PC-9 (cell line): ENCODE measurements around the gene DPYD. TPM values are rescaled to one million over a fixed set of nuclear protein-coding genes. Genes with fewer than 3 reads are reported as not detected.

Experiments used
- BruUV-seq: library from RNA; stranded (reverse); fragments of 400-500 nt; replicated peaks from 2 replicates; lab custom pipeline; 2021; lab: Mats Ljungman, UMichigan
- CTCF ChIA-PET: fragments of 300-600 bp; sonication (Branson Sonifier 250); formaldehyde crosslinking; loops from one replicate; lab custom pipeline; 2022; ENCODE audit warnings: antibody characterized with exemption; lab: Charles Lee
- POLR2A ChIA-PET: fragments of 300-600 bp; sonication (Branson Sonifier 250); formaldehyde crosslinking; loops from one replicate; lab custom pipeline; 2022; ENCODE audit warnings: antibody characterized with exemption; ENCODE audit not compliant: unreplicated experiment; lab: Charles Lee
- DNase-seq, 2 experiments: peaks; one replicate each; pipeline versions ENCODE4 v3.0.0 to v3.0.0-alpha.2; 2015 to 2022; ENCODE audit warnings: mixed read lengths in 1 of 2
- H2AFZ ChIP-seq: fragments of 200-600 bp; sonication (generic); 2 replicates; pipeline ENCODE4 v1.8.1; 2017; ENCODE audit warnings: antibody characterized with exemption
- H3F3A ChIP-seq: fragments of 200-600 bp; sonication (generic); 2 replicates; pipeline ENCODE4 v1.8.1; 2017; ENCODE audit warnings: antibody characterized with exemption, mild to moderate bottlenecking, low read depth; ENCODE audit not compliant: insufficient read depth
- H3K27ac ChIP-seq: fragments of 200-600 bp; sonication (generic); 2 replicates; pipeline ENCODE4 v1.6.1; 2016; ENCODE audit warnings: mixed run types
- H3K27me3 ChIP-seq: fragments of 200-600 bp; sonication (generic); 2 replicates; pipeline ENCODE4 v1.6.1; 2016; ENCODE audit warnings: low read depth, mixed run types; ENCODE audit not compliant: insufficient read depth
- H3K36me3 ChIP-seq: fragments of 200-600 bp; sonication (generic); 2 replicates; pipeline ENCODE4 v1.6.1; 2016; ENCODE audit warnings: low read depth, mixed run types
- H3K4me1 ChIP-seq: fragments of 200-600 bp; sonication (generic); replicated peaks from 2 replicates; pipeline ENCODE4 v1.6.1; 2016; ENCODE audit warnings: mixed run types; ENCODE audit not compliant: insufficient read depth
- H3K4me2 ChIP-seq: fragments of 200-600 bp; sonication (generic); 2 replicates; pipeline ENCODE4 v1.6.1; 2017; ENCODE audit warnings: mixed run types
- H3K4me3 ChIP-seq: fragments of 200-600 bp; sonication (generic); 2 replicates; pipeline ENCODE4 v1.6.1; 2016; ENCODE audit warnings: mixed run types
- H3K79me2 ChIP-seq: fragments of 200-600 bp; sonication (generic); 2 replicates; pipeline ENCODE4 v1.6.1; 2017; ENCODE audit warnings: low read depth, mixed run types
- H3K9me2 ChIP-seq: fragments of 200-600 bp; sonication (generic); 2 replicates; pipeline ENCODE4 v1.8.1; 2017; ENCODE audit warnings: mild to moderate bottlenecking; ENCODE audit not compliant: insufficient read depth
- H3K9me3 ChIP-seq: fragments of 200-600 bp; sonication (generic); 2 replicates; pipeline ENCODE4 v1.8.1; 2016; ENCODE audit warnings: low read depth; ENCODE audit not compliant: insufficient read depth
- H4K20me1 ChIP-seq: fragments of 200-600 bp; sonication (generic); 2 replicates; pipeline ENCODE4 v1.8.1; 2017; ENCODE audit not compliant: insufficient read depth
- EZH2 ChIP-seq: fragments of 200-600 bp; sonication (generic); IDR thresholded peaks from 2 replicates; pipeline ENCODE4 v1.8.0; 2017; ENCODE audit warnings: antibody characterized with exemption, low read depth
- intact Hi-C: fragments of 100-400 bp; cut with micrococcal nuclease; formaldehyde crosslinking; loops from one replicate; pipeline ENCODE4 v1.10.0; 2022; ENCODE audit not compliant: unreplicated experiment
- total RNA-seq: library from RNA; stranded (reverse); gene quantifications from 2 replicates; pipeline ENCODE4 v1.2.3, GENCODE V29; 2021
- TF ChIP-seq, protein P1 (sequence below): fragments of 200-600 bp; sonication (generic); conservative IDR thresholded peaks from 2 replicates; pipeline ENCODE4 v1.6.1; 2017; ENCODE audit warnings: mixed run types, antibody characterized with exemption, mild to moderate bottlenecking, moderate library complexity

The DPYD gene
- total RNA-seq, 1 experiment from 2014 or later = 24.1 TPM

DNA sequence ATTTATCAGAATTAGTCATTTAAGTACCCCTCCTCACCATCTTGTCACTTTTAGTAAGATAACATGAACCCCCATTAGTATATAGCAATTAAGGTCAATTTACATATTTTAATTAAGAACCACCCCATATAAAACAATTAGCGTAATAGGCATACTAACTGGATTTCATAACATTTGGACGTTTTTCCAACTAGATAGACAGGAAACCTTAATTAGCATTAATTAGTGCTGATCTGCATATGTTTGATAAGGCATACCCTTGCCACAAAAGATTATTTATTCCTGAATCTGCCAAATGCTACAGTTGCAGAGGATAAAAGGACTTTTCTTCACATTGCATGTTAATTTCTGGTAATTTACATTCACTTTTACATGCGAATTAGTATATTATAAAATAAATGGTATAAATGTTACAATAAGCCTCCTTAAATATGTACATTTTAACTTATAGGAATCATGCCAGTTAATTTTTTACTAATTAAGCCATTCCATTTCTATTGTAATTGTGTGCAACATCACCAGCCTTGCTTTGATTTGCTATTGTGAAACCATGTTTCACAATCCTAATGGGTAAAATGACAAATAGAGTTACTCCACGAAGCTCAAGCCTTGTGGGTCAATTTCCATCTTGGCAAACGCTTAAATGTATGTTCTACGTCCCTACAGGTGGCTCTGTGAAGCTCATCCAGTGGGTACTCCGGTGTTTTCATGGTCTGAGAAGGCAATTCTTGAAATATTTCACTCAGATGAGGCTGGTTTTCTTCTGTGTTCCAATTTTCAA lies 469.6 kb downstream of the DPYD start:
- H3K4me3 ChIP-seq = no peak overlapping the region
- H3K4me1 ChIP-seq = no peaks in the 10 kb centered on the region
- intact Hi-C loops = no loop called here
- H3K27me3 ChIP-seq = no peaks in the 10 kb centered on the region
- H3K9me2 ChIP-seq = no peaks in the 10 kb centered on the region
- no peaks in the 10 kb centered on the region for H3F3A ChIP-seq
- H3K4me2 ChIP-seq = no peak overlapping the region
- no peak overlapping the region for H2AFZ ChIP-seq
- no peak for DNase-seq
- H3K9me3 ChIP-seq = no peaks in the 10 kb centered on the region
- BruUV-seq = no TSS peak
- H3K36me3 ChIP-seq = no peaks in the 10 kb centered on the region
- no peaks in the 10 kb centered on the region for H3K79me2 ChIP-seq
- POLR2A ChIA-PET = no interaction called here
- CTCF ChIA-PET = no interaction called here
- no peak overlapping the region for H3K27ac ChIP-seq
- H4K20me1 ChIP-seq = no peaks in the 10 kb centered on the region
- TF ChIP-seq, protein P1, sequence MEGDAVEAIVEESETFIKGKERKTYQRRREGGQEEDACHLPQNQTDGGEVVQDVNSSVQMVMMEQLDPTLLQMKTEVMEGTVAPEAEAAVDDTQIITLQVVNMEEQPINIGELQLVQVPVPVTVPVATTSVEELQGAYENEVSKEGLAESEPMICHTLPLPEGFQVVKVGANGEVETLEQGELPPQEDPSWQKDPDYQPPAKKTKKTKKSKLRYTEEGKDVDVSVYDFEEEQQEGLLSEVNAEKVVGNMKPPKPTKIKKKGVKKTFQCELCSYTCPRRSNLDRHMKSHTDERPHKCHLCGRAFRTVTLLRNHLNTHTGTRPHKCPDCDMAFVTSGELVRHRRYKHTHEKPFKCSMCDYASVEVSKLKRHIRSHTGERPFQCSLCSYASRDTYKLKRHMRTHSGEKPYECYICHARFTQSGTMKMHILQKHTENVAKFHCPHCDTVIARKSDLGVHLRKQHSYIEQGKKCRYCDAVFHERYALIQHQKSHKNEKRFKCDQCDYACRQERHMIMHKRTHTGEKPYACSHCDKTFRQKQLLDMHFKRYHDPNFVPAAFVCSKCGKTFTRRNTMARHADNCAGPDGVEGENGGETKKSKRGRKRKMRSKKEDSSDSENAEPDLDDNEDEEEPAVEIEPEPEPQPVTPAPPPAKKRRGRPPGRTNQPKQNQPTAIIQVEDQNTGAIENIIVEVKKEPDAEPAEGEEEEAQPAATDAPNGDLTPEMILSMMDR = no peak
- TF ChIP-seq EZH2 = no peak

DNA sequence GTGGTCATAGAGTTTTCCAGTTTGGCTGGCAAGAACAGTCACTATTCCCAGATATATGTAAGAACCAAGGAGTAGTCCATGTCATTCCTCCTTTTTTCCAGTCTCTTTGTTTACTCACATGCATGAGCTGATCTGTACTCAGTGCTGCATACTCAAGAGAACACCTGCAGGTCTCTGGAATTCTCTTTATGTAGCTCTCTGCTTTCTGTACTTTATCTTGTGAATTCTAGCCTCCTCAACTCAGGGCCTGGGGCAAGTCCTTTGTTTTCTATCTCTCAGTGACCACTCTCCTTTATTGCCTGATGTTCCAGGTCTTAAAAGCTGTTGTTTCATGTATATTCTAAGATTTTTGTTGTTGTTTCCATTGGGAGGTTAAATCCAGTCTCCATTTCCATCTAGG lies 478.9 kb downstream of the DPYD start:
- Histone ChIP-seq H4K20me1 (no peaks in the 10 kb centered on the region), H3K4me3 (no peak overlapping the region), H2AFZ (no peak overlapping the region), H3K9me3 (no peaks in the 10 kb centered on the region), H3K4me1 (no peaks in the 10 kb centered on the region), H3K27me3 (no peaks in the 10 kb centered on the region), H3F3A (no peaks in the 10 kb centered on the region), H3K27ac (no peak overlapping the region), H3K79me2 (no peaks in the 10 kb centered on the region), H3K4me2 (no peak overlapping the region), H3K36me3 (no peaks in the 10 kb centered on the region), H3K9me2 (no peaks in the 10 kb centered on the region; the same call in 1 of the 2 replicates)
- BruUV-seq = no TSS peak
- intact Hi-C loops = no loop called here
- POLR2A ChIA-PET = no interaction called here
- CTCF ChIA-PET = no interaction called here
- no peak for DNase-seq
- TF ChIP-seq EZH2 = no peak
- TF ChIP-seq, protein P1 = no peak

DNA sequence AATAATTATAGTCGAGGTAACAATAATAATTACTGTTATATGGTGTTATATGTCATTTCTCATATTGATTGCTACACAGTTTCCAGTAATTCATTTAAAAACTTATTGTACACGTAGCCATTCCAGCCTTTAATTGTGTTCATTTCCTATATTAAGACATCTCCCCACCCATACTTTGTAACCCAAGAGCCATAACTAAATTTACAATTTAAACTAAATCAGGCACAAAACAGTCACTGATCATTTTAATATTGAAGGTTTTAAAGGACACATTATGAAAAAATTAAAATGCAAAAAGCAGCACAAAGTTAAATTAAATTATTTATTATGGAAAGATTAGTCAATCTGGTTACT lies 487.0 kb downstream of the DPYD start:
- H3K9me3 ChIP-seq = no peaks in the 10 kb centered on the region
- no peaks in the 10 kb centered on the region for H3K36me3 ChIP-seq
- POLR2A ChIA-PET = no interaction called here
- intact Hi-C loops = no loop called here
- H2AFZ ChIP-seq = no peak overlapping the region
- no peak overlapping the region for H3K4me2 ChIP-seq
- H3K27ac ChIP-seq = no peak overlapping the region
- H3F3A ChIP-seq = no peaks in the 10 kb centered on the region
- no peaks in the 10 kb centered on the region for H3K4me1 ChIP-seq
- no peaks in the 10 kb centered on the region for H3K79me2 ChIP-seq
- no peak for TF ChIP-seq EZH2
- TF ChIP-seq, protein P1 = no peak
- DNase-seq = no peak
- H4K20me1 ChIP-seq = no peaks in the 10 kb centered on the region
- BruUV-seq = no TSS peak
- H3K9me2 ChIP-seq = 0 out of 2 replicates have a peak, but pooled peaks cover 4% of the 10 kb centered on the region
- no peak overlapping the region for H3K4me3 ChIP-seq
- H3K27me3 ChIP-seq = no peaks in the 10 kb centered on the region
- CTCF ChIA-PET = no interaction called here
